ENCODE measurements around the gene RASGRP1.

DNA sequence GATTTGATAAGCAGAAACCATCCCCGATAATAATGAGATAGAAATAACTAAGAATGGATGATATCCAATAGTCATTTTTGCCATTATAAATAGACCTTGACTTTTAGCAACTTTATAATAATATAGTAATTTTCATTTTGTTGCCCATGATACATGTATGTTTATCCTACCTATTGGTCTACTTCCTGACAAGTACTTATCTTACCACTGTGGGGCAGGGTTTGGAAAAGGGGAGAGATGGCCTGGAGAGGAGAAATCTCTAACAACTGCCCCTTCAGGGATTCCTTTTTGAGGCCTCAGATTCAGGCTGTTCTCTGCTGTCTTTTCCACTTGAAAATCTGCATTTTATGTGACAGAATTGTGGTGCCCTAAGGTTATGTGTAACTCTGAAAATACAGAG is 68.5 kb downstream of the RASGRP1 start:
- TF ChIP-seq EZH2 (IDR thresholded peaks at IDR 0.05; ENCODE audit: low read length, missing control alignments): no peak
- TF ChIP-seq, protein P1, sequence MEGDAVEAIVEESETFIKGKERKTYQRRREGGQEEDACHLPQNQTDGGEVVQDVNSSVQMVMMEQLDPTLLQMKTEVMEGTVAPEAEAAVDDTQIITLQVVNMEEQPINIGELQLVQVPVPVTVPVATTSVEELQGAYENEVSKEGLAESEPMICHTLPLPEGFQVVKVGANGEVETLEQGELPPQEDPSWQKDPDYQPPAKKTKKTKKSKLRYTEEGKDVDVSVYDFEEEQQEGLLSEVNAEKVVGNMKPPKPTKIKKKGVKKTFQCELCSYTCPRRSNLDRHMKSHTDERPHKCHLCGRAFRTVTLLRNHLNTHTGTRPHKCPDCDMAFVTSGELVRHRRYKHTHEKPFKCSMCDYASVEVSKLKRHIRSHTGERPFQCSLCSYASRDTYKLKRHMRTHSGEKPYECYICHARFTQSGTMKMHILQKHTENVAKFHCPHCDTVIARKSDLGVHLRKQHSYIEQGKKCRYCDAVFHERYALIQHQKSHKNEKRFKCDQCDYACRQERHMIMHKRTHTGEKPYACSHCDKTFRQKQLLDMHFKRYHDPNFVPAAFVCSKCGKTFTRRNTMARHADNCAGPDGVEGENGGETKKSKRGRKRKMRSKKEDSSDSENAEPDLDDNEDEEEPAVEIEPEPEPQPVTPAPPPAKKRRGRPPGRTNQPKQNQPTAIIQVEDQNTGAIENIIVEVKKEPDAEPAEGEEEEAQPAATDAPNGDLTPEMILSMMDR (conservative IDR thresholded peaks at IDR 0.05 in 1 of 2, IDR thresholded peaks at IDR 0.05 in 1 of 2; ENCODE audit: low read depth in 1 of 2, low read length in 2 of 2): no peak

All from fibroblast of lung (primary cell).